SK-N-SH treated with all-trans-retinoic acid at 6 μM for 48 hours (cell line): ENCODE results near the gene SEC31B.

Experiments
- ARNTL ChIP-seq: fragments of 450-650 bp; formaldehyde crosslinking; IDR thresholded peaks from 2 replicates; pipeline ENCODE4 v1.5.0; 2020; ENCODE audit warnings: low read depth, mild to moderate bottlenecking, moderate library complexity, borderline replicate concordance
- CSDC2 ChIP-seq: fragments of 250-450 bp; sonication (Bioruptor Pico); IDR thresholded peaks from 2 replicates; pipeline ENCODE4 v1.5.0; 2020; ENCODE audit warnings: mild to moderate bottlenecking, moderate library complexity
- ESRRG ChIP-seq: fragments of 250-450 bp; sonication (Bioruptor Pico); IDR thresholded peaks from 2 replicates; pipeline ENCODE4 v1.6.1; 2021; ENCODE audit warnings: mild to moderate bottlenecking
- GLIS3 ChIP-seq: fragments of 250-450 bp; sonication (Bioruptor Pico); IDR thresholded peaks from 2 replicates; pipeline ENCODE4 v1.5.0; 2020; ENCODE audit warnings: mild to moderate bottlenecking, moderate library complexity
- SNAI2 ChIP-seq: fragments of 250-450 bp; sonication (Bioruptor Pico); IDR thresholded peaks from 2 replicates; pipeline ENCODE4 v1.5.0; 2020; ENCODE audit warnings: mild to moderate bottlenecking, moderate library complexity
- TCF4 ChIP-seq: fragments of 250-450 bp; sonication (Bioruptor Pico); IDR thresholded peaks from 2 replicates; pipeline ENCODE4 v1.8.0; 2021; ENCODE audit warnings: mild to moderate bottlenecking, moderate library complexity, borderline replicate concordance
- ZC3H10 ChIP-seq: fragments of 250-450 bp; sonication (Bioruptor Pico); IDR thresholded peaks from 2 replicates; pipeline ENCODE4 v1.5.1; 2021; ENCODE audit warnings: mild to moderate bottlenecking, moderate library complexity
- ZFP3 ChIP-seq: fragments of 250-450 bp; sonication (Bioruptor Pico); IDR thresholded peaks from 2 replicates; pipeline ENCODE4 v1.5.0; 2020; ENCODE audit warnings: mild to moderate bottlenecking, moderate library complexity
- ZFP30 ChIP-seq: fragments of 450-650 bp; formaldehyde crosslinking; IDR thresholded peaks from 2 replicates; pipeline ENCODE4 v1.5.0; 2022; ENCODE audit warnings: mild to moderate bottlenecking, moderate library complexity
- ZNF565 ChIP-seq: fragments of 450-650 bp; formaldehyde crosslinking; conservative IDR thresholded peaks from 2 replicates; pipeline ENCODE4 v1.5.0; 2020; ENCODE audit warnings: low read depth, mild to moderate bottlenecking, moderate library complexity
- TF ChIP-seq, protein P1 (sequence below): fragments of 250-450 bp; sonication (Bioruptor Pico); IDR thresholded peaks from 2 replicates; pipeline ENCODE4 v1.5.1; 2020; ENCODE audit warnings: low read depth, mild to moderate bottlenecking, moderate library complexity
- TF ChIP-seq, protein P2 (sequence below): fragments of 250-450 bp; sonication (Bioruptor Pico); IDR thresholded peaks from 2 replicates; pipeline ENCODE4 v1.8.0; 2020; ENCODE audit warnings: mild to moderate bottlenecking, moderate library complexity, borderline replicate concordance
- TF ChIP-seq, protein P3 (sequence below): fragments of 250-450 bp; sonication (Bioruptor Pico); IDR thresholded peaks from 2 replicates; pipeline ENCODE4 v1.5.0; 2020; ENCODE audit warnings: mild to moderate bottlenecking, moderate library complexity
- TF ChIP-seq, protein P4 (sequence below): fragments of 250-450 bp; sonication (Bioruptor Pico); IDR thresholded peaks from 2 replicates; pipeline ENCODE4 v1.5.1; 2021; ENCODE audit warnings: mild to moderate bottlenecking, moderate library complexity

- TF ChIP-seq ZC3H10 (CRISPR knock-in tag) (no peak), ARNTL (CRISPR knock-in tag) (no peak), GLIS3 (CRISPR knock-in tag) (no peak), TCF4 (no peak), ZFP30 (no peak), ZFP3 (CRISPR knock-in tag) (no peak), CSDC2 (CRISPR knock-in tag) (no peak), ESRRG (no peak), SNAI2 (CRISPR knock-in tag) (no peak), ZNF565 (no peak)
- TF ChIP-seq, protein P1, sequence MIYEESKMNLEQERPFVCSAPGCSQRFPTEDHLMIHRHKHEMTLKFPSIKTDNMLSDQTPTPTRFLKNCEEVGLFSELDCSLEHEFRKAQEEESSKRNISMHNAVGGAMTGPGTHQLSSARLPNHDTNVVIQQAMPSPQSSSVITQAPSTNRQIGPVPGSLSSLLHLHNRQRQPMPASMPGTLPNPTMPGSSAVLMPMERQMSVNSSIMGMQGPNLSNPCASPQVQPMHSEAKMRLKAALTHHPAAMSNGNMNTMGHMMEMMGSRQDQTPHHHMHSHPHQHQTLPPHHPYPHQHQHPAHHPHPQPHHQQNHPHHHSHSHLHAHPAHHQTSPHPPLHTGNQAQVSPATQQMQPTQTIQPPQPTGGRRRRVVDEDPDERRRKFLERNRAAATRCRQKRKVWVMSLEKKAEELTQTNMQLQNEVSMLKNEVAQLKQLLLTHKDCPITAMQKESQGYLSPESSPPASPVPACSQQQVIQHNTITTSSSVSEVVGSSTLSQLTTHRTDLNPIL: no peak
- TF ChIP-seq, protein P2, sequence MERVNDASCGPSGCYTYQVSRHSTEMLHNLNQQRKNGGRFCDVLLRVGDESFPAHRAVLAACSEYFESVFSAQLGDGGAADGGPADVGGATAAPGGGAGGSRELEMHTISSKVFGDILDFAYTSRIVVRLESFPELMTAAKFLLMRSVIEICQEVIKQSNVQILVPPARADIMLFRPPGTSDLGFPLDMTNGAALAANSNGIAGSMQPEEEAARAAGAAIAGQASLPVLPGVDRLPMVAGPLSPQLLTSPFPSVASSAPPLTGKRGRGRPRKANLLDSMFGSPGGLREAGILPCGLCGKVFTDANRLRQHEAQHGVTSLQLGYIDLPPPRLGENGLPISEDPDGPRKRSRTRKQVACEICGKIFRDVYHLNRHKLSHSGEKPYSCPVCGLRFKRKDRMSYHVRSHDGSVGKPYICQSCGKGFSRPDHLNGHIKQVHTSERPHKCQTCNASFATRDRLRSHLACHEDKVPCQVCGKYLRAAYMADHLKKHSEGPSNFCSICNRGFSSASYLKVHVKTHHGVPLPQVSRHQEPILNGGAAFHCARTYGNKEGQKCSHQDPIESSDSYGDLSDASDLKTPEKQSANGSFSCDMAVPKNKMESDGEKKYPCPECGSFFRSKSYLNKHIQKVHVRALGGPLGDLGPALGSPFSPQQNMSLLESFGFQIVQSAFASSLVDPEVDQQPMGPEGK (CRISPR knock-in tag): no peak
- TF ChIP-seq, protein P3, sequence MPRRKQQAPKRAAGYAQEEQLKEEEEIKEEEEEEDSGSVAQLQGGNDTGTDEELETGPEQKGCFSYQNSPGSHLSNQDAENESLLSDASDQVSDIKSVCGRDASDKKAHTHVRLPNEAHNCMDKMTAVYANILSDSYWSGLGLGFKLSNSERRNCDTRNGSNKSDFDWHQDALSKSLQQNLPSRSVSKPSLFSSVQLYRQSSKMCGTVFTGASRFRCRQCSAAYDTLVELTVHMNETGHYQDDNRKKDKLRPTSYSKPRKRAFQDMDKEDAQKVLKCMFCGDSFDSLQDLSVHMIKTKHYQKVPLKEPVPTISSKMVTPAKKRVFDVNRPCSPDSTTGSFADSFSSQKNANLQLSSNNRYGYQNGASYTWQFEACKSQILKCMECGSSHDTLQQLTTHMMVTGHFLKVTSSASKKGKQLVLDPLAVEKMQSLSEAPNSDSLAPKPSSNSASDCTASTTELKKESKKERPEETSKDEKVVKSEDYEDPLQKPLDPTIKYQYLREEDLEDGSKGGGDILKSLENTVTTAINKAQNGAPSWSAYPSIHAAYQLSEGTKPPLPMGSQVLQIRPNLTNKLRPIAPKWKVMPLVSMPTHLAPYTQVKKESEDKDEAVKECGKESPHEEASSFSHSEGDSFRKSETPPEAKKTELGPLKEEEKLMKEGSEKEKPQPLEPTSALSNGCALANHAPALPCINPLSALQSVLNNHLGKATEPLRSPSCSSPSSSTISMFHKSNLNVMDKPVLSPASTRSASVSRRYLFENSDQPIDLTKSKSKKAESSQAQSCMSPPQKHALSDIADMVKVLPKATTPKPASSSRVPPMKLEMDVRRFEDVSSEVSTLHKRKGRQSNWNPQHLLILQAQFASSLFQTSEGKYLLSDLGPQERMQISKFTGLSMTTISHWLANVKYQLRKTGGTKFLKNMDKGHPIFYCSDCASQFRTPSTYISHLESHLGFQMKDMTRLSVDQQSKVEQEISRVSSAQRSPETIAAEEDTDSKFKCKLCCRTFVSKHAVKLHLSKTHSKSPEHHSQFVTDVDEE: no peak
- TF ChIP-seq, protein P4, sequence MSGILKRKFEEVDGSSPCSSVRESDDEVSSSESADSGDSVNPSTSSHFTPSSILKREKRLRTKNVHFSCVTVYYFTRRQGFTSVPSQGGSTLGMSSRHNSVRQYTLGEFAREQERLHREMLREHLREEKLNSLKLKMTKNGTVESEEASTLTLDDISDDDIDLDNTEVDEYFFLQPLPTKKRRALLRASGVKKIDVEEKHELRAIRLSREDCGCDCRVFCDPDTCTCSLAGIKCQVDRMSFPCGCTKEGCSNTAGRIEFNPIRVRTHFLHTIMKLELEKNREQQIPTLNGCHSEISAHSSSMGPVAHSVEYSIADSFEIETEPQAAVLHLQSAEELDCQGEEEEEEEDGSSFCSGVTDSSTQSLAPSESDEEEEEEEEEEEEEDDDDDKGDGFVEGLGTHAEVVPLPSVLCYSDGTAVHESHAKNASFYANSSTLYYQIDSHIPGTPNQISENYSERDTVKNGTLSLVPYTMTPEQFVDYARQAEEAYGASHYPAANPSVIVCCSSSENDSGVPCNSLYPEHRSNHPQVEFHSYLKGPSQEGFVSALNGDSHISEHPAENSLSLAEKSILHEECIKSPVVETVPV (CRISPR knock-in tag): no peak
Observed at GRCh38 chr10:100480002-100480401, 39.7 kb downstream of the SEC31B start.
